Measurements from ENCODE around the gene LCNL1.

Gene LCNL1

DNA sequence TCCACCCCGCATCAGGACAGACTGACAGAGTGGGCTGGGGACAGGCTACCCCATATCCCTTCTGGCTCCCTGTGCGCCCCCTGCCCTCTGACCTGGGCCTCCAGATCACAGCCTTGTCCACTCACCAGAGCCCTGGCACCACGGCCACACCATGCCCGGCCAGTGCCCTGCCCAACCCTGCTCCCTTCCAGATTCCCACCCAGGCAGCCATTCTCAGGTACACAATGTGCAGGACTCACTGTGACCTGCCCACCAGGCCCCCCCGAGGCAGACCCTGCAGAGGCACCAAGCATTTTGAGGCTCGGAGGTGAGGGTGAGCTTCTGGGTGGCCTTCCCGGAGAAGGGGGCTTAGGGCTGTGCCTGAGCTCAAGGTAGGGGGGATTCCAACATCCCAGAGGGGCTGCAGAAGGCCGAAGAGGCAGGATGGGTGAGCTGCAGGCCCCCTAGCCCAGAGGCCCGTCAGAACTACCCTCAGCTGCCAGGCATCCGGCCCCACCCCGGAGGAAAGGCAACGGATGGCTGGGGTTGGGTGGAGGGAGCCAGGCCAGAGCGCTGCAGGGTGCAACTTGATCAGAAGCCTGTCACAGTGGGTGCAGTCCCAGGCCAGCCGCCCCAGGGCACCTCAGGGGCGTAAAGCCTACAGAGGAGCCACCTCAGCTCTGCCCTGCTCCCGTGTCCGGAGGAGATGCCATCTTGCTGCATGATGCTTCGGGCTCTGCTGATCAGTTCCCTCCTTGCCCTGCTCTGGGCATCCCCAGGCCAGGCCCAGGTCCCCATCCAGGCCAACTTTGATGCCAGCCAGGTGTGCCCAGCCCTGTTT lies at the start of gene LCNL1:
LCNL1 (plus strand) TSS at position 762 of the 820 bp plus-strand sequence. CDS start 594 bp downstream, outside the sequence.
- DNase-seq (ENCODE audit: insufficient read length, low spot score) (no peak), FAIRE-seq (no peak)

DNA sequence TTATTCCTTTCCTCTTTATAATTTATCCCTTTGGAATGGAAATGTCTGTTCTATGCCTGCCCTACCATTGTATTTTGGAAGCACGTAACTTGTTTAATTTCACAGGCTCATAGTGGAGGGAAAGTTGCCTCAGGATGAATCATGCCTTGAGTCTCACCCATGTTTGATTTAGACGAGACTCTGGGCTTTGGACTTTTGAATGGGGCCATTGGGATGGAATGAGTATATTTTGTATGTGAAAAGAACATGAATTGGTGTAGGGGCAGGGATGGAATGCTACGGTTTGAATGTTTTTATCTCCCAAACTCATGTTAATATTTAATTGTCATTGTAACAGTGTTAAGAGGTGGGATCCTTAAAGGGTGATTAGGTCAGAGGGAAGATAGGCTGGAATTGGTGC lies 48.5 kb upstream of the LCNL1 start:
- DNase-seq (ENCODE audit: insufficient read length, low spot score) (no peak), FAIRE-seq (no peak)
- TF ChIP-seq, protein P1, sequence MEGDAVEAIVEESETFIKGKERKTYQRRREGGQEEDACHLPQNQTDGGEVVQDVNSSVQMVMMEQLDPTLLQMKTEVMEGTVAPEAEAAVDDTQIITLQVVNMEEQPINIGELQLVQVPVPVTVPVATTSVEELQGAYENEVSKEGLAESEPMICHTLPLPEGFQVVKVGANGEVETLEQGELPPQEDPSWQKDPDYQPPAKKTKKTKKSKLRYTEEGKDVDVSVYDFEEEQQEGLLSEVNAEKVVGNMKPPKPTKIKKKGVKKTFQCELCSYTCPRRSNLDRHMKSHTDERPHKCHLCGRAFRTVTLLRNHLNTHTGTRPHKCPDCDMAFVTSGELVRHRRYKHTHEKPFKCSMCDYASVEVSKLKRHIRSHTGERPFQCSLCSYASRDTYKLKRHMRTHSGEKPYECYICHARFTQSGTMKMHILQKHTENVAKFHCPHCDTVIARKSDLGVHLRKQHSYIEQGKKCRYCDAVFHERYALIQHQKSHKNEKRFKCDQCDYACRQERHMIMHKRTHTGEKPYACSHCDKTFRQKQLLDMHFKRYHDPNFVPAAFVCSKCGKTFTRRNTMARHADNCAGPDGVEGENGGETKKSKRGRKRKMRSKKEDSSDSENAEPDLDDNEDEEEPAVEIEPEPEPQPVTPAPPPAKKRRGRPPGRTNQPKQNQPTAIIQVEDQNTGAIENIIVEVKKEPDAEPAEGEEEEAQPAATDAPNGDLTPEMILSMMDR (IDR thresholded peaks at IDR 0.05; ENCODE audit: insufficient read depth, missing control alignments) = no peak

More for the DNA sequence above, at the start of gene LCNL1:
- TF ChIP-seq, protein P1 (IDR thresholded peaks at IDR 0.05; ENCODE audit: insufficient read depth, missing control alignments) = no peak

DNA sequence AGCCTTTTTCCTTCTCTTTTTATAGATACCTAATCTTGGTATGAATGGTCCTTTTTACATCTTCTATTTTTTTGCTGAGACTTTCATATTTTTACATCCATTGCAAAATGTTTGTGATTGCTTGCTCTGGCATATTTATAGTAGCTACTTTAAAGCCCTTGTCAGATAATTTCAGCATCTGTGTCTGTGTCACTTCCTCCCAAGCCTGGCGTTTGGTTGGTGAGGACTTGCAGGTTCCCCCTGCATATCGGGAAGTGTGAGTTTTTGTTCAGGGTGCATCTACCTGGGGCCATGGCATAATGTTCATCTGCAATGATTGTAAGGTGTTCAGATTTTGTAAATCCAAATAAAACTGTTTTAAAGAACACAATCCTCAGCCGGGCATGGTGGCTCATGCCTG lies 47.1 kb upstream of the LCNL1 start:
- no peak for DNase-seq (ENCODE audit: insufficient read length, low spot score)
- FAIRE-seq = no peak
- TF ChIP-seq, protein P1 (IDR thresholded peaks at IDR 0.05; ENCODE audit: insufficient read depth, missing control alignments) = no peak

DNA sequence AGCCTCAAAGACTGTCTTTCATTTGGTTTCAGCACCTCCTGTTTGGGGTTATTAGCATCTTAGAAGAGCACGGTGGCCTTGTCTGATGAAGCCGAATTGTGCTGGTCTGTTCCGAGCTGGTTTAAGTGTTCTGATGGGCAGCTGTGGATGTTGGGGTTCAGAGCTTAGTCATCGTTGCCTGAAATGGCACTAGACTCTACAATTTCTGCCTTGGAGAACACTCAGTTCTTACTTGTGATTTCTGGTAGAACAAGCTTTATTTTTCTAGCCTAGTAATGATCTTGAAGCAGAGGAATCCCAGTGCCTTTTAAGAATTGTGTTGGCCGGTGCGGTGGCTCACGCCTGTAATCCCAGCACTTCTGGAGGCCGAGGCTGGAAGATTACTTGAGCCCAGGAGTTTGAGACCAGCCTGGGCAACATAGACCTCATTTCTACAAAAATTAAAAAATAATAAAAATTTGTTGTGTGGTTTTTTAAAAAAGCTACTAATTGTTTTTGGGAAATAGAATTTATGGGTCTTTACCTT lies 46.1 kb upstream of the LCNL1 start:
- TF ChIP-seq, protein P1 (IDR thresholded peaks at IDR 0.05; ENCODE audit: insufficient read depth, missing control alignments) = no peak
- no peak for DNase-seq (ENCODE audit: insufficient read length, low spot score)
- no peak for FAIRE-seq

DNA sequence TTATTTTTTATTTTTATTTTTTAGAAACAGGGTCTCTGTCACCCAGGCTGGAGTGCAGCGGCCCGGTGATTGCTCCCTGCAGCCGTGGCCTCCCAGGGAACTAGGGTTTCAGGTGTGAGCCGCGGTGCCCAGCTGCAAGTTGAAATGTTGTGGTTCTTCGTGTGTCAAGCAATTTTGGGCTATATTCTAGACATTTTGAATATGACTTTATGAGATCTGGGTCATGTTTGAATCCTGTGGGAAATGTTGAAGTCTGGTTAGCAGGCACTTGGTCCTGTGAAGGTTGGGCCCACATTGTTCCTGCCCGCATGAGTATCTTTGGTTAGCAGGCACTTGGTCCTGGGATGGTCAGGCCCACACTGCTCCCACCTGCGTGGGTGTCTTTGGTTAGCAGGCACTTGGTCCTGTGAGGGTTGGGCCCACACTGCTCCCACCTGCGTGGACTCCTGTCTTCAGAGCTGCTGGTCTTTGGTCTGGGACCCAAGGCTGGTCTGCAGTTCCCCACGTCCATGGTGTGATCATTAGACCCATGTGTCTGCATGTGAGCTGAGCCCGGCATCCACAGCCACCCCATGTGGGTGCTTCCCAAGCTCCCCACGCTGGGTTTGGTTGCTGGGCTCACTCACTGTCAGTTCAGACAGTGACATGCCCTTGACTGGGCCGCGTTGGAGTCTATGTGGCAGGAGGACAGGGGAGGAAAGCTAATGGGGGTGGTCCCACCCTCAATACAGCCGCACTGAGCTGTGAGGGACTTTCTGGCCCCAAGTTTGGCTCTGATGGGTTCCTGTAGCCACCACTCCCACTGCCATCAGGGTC lies 45.4 kb upstream of the LCNL1 start:
- DNase-seq (ENCODE audit: insufficient read length, low spot score) = no peak
- no peak for FAIRE-seq
- TF ChIP-seq, protein P1 (IDR thresholded peaks at IDR 0.05; ENCODE audit: insufficient read depth, missing control alignments) = no peak

DNA sequence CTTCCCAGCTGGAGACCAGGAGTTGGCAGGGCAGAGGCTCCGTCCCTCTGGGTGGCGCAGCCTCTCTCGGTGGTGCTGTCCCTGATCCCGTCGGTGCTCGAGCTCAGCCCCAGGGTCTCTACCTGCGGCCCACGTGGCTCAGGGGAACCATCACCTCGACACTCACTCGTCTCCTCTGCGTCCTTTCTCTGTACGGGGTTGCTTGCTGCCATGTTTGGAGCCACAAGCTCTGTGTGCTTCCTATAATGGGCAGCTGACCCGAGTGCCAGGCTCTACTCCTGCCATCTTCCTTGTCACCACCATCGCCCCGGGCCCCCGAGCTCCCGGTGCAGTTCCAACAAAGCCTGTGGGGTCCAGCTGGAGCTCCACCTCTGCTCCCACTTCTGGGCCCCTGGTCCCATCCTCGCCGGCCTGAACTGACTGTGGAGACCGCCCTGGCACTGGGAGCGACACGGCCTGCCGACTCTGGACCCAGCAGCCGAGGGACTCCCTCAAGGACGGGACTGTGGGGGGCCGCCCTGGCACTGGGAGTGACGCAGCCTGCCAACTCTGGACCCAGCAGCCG lies 43.3 kb upstream of the LCNL1 start:
- DNase-seq (ENCODE audit: insufficient read length, low spot score) = no peak
- TF ChIP-seq, protein P1 (IDR thresholded peaks at IDR 0.05; ENCODE audit: insufficient read depth, missing control alignments) = no peak
- no peak for FAIRE-seq
